CD4-positive, alpha-beta T cell treated with Interferon alpha-2 for 1 hour (primary cell): Measurements from ENCODE around the gene CLDN7.

Experiments used
- DNase-seq, 2 donors: peaks; one replicate each; pipeline ENCODE4 v3.0.0-alpha.2; 2020 to 2022

The CLDN7 gene

GRCh38 chr17:7235693-7236665 is 26.3 kb downstream of the CLDN7 start:
- DNase-seq = no peak

DNA sequence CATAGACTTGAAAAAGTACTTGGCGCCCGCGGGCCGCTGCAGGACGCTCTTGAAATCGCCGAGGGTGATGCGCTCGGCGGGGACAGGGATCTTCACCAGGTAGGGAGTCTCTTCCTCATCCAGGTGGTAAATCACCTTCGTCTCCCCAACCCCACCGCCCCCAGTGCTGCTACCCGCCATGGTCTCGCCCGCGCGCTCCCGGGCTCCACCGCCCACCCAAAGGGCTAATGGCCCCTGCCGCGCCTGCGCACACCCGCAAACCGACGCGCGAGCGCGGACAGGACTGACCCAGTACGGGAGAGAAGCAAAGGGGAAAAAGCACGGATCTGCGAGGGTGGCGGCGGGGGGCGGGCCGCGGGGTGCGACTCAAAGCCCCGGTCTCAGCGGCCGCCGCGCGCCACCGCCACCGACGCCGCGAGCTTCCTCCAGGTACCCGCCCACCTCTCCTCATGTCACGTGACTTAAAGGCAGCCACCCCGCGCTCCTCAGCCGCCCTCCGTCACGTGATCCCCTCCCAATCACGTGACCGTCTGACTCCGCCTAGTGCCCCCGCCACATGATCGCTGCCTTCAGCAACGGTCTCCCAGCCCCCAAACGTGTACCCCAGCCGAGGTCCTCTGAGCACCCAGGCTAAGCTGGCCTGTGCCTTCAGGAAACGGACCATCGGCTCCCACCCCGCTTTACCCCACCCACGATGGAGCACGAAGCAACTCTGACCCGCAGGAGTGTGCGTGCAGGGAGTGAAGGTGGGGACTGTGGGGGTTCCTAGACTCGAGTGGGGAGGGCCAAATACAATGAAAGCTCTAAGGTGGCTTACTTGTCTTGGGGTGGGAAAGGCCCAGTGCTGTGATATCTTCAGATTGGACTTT is 28.0 kb downstream of the CLDN7 start, which contains the start of gene DVL2:
TSS of gene DVL2 (minus strand) at position 435 of the 869 bp plus-strand sequence. CDS start at position 180, 255 bp downstream.
- peak; percentile 94 to 96 for DNase-seq

GRCh38 chr17:7233701-7234082 is 28.6 kb downstream of the CLDN7 start:
- no peak for DNase-seq

DNA sequence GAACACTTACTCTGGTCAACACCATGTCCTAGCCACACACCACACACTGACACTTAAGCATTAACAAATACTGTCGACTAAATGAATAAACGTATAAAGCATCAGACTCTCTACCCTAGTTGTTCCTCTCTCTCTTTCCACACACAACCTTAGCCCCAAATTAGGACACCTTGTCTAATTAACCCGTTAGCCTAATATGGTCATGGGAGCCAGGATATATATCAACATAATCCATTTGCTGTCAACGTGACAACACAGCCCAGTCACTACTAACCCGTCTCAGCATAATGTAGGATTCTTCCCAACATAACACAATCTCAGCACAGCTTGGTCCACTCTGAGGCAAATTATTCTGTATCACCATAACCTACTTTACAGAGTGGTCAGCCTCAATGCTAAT is 30.2 kb downstream of the CLDN7 start:
- no peak for DNase-seq

- DNase-seq = no peak
These were observed 32.8 kb downstream of the CLDN7 start for GRCh38 chr17:7229504-7229903.

DNA sequence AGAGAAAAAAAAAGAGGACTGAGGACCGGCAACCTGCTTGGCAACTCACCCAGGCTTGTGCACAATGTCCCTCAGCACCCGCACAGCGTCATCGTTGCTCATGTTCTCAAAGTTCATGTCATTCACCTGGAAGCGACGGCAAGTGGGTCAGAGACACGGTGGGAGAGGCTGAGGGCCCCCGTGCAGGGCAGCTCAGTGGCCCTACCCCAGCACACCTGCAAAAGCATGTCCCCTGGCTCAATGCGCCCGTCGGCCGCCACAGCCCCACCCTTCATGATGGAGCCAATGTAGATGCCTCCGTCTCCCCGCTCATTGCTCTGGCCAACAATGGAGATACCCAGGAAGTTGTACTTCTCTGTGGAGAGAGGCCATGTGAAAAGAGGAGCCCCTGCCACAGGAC is 33.4 kb downstream of the CLDN7 start:
- no peak for DNase-seq

DNA sequence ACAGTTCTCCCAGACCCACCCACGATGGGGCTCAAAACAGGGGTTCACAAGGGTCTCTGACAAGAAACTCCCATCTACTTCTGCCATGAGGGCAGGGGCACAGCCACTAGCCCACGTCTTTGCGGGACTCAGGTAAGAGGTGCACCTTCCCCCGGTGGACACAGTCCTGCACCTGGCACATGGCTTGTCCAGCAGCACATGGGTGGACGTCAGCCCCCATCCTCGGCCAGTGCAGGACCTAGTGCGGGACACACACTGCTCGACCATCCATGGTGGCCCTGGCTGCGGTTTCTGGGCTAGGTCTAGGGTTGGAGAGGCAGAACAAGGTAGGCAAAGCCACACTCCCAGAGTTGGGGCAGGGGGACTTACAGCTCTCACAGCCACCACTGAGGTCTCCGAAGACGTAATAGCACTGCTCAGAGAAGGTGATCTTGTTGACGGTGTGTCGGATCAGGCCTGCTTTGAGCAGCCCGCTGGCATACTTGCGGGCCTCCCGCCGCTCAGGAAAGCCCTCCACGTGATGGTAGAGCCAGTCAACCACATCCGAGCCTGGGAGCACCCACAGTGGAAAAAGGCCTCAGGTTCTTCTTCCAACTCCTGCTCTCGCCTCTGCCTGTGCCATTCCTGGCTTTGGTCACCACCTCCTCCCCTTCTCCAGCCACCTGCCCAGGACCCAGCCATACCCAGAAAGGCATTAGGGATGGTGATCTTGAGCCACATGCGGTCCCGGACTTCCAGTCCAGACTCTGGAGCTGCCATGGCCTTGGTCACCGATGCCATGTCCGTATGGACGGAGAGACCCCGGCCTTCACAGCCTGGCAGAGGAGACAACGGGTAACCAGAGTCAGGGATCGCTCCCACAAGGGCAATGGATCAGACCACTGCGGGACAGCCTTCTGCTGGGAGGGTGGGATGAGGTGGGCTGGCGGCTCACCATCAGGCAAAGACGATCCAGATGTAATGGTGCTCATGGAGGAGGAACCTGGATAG is 35.3 kb downstream of the CLDN7 start:
- no peak for DNase-seq

DNA sequence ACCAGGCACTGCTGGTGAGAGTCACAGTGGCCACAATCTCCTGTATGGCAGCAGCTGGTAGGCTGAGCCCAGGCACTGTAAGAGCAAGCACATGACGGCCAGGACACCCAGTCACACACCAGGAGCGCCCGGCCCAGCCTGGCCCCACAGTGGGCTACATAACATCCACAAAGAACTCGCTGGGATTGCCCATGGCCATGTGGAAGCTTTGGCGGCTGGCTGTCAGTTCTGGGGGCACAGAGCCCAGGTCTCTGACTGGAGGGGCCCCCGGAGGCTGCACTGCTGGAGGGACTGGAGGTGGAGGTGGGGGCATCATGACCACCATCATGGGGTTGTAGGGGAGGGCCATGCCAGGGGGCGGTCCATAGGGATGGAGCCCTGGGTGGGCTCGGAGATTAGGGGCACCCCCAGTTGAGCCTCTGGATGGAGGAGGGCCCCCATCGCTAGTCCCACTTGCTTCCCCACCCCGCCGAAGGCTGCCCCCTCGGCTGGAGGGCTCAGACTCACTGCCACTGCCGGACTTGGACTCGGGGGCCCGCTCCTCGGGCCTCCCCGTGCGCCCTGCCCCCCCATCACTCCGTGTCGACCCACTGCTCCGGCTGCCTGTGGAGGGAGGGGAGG is 36.5 kb downstream of the CLDN7 start:
- DNase-seq = no peak

- no peak for DNase-seq
These were observed 37.6 kb downstream of the CLDN7 start for GRCh38 chr17:7224661-7225111.

GRCh38 chr17:7224110-7224509 is 38.2 kb downstream of the CLDN7 start:
- no peak for DNase-seq

DNA sequence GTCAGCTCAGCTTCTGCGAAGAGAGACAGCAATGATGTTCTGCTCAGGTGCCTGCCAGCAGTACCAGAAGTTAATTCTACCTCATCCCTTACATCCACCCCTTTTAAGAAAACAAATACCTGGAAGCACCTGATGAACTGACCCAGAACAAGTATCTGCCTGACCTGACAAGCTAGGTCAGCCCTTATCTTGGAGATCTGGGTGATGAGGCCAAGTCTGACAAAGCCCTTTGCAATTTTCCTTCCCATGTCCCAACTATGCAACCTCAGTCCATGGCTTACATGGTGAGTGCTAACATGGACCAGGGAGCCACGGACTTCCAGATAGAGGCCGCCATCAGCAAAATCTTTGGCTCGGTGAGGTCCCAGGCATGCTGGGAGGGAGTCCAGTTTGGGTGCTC is 38.9 kb downstream of the CLDN7 start:
- no peak for DNase-seq

DNA sequence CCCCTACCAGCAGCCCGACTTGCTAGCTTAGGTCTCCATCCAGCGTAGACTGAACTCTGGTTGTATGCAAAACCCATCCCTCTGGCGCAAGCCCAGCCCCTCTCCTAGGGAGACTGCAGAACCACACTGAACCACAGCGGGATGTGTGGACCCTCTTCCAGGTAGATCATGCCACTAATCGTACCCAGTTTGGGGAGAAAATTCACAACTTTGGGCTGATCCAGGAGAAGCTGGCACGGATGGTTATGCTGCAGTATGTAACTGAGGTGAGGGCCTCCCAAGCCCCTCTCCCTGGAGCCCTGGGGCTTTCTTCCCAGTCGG is 39.3 kb downstream of the CLDN7 start:
- DNase-seq = no peak

DNA sequence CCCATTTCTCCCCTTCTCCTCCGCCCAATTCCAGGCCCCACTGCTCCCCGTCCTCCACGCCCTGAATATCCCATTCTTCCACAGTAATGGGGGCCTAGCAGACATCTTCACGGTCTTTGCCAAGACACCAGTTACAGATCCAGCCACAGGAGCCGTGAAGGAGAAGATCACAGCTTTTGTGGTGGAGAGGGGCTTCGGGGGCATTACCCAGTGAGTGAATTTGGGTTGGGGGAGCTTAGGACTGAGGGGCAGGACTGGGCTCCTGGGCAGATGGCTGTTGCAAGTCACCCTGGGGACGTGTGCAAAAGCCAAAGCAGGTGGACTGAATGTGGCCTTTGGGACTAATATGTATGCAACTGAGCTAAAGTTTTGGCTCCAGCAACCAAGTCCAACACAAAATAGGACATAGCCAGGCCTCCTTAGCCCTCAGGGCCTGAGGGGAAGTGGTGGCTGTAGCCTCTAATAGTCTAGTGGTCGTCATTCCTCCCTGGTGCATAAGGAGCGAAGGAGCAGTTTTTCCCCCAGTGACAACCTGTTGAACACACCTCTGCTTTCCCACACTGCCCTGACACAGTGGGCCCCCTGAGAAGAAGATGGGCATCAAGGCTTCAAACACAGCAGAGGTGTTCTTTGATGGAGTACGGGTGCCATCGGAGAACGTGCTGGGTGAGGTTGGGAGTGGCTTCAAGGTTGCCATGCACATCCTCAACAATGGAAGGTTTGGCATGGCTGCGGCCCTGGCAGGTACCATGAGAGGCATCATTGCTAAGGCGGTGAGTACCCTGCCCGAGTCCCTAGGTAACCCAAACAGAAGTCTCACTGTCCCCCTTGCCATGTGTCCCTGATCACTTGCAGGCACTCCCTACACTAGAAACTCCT is 39.9 kb downstream of the CLDN7 start:
- no peak for DNase-seq

GRCh38 chr17:7221278-7222092 is 40.8 kb downstream of the CLDN7 start:
- no peak for DNase-seq

DNA sequence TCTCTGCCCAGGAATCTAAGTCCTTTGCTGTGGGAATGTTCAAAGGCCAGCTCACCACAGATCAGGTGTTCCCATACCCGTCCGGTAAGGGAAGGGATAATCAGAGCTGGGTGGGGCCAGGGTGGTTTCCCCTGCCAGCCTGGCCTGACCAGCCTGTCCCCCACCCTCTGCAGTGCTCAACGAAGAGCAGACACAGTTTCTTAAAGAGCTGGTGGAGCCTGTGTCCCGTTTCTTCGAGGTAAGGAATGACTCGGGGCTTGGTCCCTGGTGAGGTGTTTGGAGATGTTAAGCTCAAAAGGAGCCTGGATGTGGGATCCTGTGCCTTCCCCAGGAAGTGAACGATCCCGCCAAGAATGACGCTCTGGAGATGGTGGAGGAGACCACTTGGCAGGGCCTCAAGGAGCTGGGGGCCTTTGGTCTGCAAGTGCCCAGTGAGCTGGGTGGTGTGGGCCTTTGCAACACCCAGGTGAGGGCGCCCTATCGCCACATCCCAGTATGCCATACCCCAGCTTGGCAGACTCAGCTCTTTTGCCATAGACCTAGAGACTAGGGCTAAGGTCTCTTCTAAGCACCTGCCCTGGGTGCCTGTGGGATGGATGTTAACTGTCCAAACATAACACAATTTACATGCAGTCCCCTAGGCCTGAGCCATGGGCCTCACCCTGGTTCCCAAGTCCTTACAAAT is 41.5 kb downstream of the CLDN7 start:
- peak; percentile 67 to 71 for DNase-seq

DNA sequence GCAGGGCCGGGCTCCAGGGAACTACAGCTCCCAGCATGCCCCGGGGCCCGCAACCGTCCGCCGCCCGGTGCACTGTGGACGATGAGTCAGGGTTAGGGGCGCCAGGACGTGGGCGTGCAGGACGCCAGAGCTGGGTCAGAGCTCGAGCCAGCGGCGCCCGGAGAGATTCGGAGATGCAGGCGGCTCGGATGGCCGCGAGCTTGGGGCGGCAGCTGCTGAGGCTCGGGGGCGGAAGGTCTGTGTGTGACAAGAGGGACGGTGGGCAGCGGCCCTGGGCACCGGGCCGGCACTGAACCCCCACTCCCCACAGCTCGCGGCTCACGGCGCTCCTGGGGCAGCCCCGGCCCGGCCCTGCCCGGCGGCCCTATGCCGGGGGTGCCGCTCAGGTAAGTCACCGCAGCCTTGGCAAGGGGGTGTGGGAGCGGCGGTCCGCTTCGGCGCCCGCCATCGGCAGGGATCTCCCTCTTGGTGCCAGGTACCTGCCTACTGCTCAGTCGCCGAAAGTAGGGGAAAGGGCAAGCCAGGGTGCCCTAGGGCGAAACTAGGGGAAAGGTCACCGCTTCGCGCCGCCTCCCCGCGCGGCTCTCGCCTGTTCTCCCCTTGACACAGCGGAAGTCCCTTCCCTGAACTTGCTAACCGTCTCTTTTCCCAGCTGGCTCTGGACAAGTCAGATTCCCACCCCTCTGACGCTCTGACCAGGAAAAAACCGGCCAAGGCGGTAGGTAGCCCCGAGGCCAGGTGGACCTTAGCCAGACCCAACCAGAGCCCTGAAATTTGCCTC is 42.3 kb downstream of the CLDN7 start, which contains the start of the genes ACADVL and DLG4:
TSS of gene ACADVL (plus strand) at position 127 of the 781 bp plus-strand sequence. CDS start at position 174, 47 bp downstream.
TSS of gene DLG4 (minus strand) at position 25 of the 781 bp plus-strand sequence.
- peak; percentile 74 to 81 for DNase-seq

GRCh38 chr17:7219229-7219811 is 43.0 kb downstream of the CLDN7 start:
- no peak for DNase-seq

- DNase-seq = no peak
These were observed 43.5 kb downstream of the CLDN7 start for GRCh38 chr17:7218758-7219157.
